Neural crest cell (in vitro differentiated cells): ENCODE data around the gene LLGL2. TPM values are rescaled to one million over a fixed set of nuclear protein-coding genes. Genes with fewer than 3 reads are reported as not detected.

ENCODE experiments used
- DNase-seq: peaks from one replicate; pipeline ENCODE4 v3.0.0; 2021; ENCODE audit warnings: low read depth, mixed read lengths, low spot score
- H3K27ac Mint-ChIP-seq: one replicate; pipeline ENCODE4 v1.8.0; 2021; ENCODE audit warnings: mild to moderate bottlenecking, mixed read lengths; ENCODE audit not compliant: unreplicated experiment
- H3K27me3 Mint-ChIP-seq: 2 replicates; pipeline ENCODE4 v1.8.0; 2021; ENCODE audit warnings: low read depth, mild to moderate bottlenecking, mixed read lengths
- H3K36me3 Mint-ChIP-seq: 2 replicates; pipeline ENCODE4 v1.8.0; 2021; ENCODE audit warnings: low read depth, mild to moderate bottlenecking, mixed read lengths
- H3K4me1 Mint-ChIP-seq: 2 replicates; pipeline ENCODE4 v1.8.0; 2021; ENCODE audit warnings: mixed read lengths
- H3K4me3 Mint-ChIP-seq: one replicate; pipeline ENCODE4 v1.8.0; 2021; ENCODE audit warnings: mild to moderate bottlenecking, mixed read lengths
- H3K9me3 Mint-ChIP-seq: 2 replicates; pipeline ENCODE4 v1.8.0; 2021; ENCODE audit warnings: mixed read lengths
- CTCF ChIP-seq: fragments of 200-600 bp; sonication (generic); conservative IDR thresholded peaks from 2 replicates; pipeline ENCODE4 v1.5.0; 2021; ENCODE audit warnings: antibody characterized with exemption, mild to moderate bottlenecking
- total RNA-seq: library from RNA; stranded (reverse); gene quantifications from 2 replicates; pipeline ENCODE4 v1.2.1, GENCODE V29; 2021

The LLGL2 gene
- total RNA-seq, 1 donor from 2014 or later: 3.4 TPM

DNA sequence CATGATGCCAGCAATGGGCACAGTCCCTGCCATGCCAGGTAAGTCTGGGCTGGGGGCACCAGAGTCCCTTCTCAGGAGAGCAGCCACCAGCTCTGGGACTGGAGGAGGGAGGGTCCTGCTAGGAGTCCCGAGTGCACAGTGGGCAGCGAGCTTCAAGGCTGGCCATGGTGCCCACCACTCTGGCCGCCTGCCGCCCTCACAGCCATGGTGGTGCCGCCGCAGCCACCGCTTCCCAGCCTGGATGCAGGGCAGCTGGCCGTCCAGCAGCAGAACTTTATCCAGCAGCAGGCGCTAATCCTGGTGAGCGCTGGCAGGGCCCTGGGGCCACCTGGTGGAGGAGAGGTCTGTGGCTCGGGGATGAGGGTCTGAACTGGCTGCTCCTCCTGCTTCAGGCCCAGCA, 89.8 kb downstream of the LLGL2 start:
- Mint-ChIP-seq H3K9me3 (no peaks in the 10 kb centered on the region), H3K4me1 (no peaks in the 10 kb centered on the region), H3K27me3 (no peaks in the 10 kb centered on the region), H3K27ac (no peak overlapping the region), H3K36me3 (no peaks in the 10 kb centered on the region), H3K4me3 (no peak overlapping the region)
- TF ChIP-seq CTCF: no peak
- no peak for DNase-seq

DNA sequence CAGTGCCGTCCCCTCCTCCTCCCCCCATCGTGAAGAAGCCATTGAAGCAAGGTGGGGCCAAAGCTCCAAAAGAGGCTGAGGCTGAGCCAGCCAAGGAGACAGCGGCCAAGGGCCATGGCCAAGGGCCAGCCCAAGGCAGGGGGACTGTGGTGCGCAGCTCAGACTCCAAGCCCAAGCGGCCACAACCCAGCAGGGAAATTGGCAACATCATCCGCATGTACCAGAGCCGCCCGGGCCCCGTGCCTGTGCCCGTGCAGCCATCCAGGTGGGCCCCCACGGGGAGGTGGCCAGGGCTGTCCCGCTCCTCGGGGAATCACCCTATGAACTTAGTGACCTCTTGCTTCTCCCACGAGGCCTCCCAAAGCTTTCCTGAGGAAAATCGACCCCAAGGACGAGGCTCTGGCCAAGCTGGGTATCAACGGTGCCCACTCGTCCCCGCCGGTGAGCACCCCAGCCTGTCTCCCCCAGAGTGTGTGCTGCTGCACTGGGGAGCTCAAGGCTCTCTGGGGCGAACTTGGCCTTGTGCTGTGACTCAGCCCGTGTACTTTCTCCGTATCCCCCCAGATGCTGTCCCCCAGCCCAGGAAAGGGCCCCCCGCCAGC, 91.1 kb downstream of the LLGL2 start:
- Mint-ChIP-seq H3K27ac (no peak overlapping the region), H3K9me3 (no peaks in the 10 kb centered on the region), H3K27me3 (no peaks in the 10 kb centered on the region), H3K4me1 (no peaks in the 10 kb centered on the region), H3K4me3 (no peak overlapping the region), H3K36me3 (no peaks in the 10 kb centered on the region)
- DNase-seq: no peak
- no peak for TF ChIP-seq CTCF

- Mint-ChIP-seq H3K27ac (peak overlapping the region; percentile 57), H3K27me3 (no peaks in the 10 kb centered on the region), H3K36me3 (no peaks in the 10 kb centered on the region), H3K4me3 (no peak overlapping the region), H3K4me1 (peaks cover 4% of the 10 kb centered on the region), H3K9me3 (no peaks in the 10 kb centered on the region)
- no peak for DNase-seq
- TF ChIP-seq CTCF: no peak
These were observed 91.7 kb downstream of the LLGL2 start for GRCh38 chr17:75617218-75617617.

- no peak overlapping the region for H3K4me3 Mint-ChIP-seq
- no peaks in the 10 kb centered on the region for H3K9me3 Mint-ChIP-seq
- H3K27me3 Mint-ChIP-seq: peaks cover 2% of the 10 kb centered on the region
- peaks cover 8% of the 10 kb centered on the region for H3K4me1 Mint-ChIP-seq
- peak overlapping the region; percentile 57 for H3K27ac Mint-ChIP-seq
- H3K36me3 Mint-ChIP-seq: no peaks in the 10 kb centered on the region
- no peak for TF ChIP-seq CTCF
- DNase-seq: no peak
These were observed 92.2 kb downstream of the LLGL2 start for GRCh38 chr17:75617675-75618074.

DNA sequence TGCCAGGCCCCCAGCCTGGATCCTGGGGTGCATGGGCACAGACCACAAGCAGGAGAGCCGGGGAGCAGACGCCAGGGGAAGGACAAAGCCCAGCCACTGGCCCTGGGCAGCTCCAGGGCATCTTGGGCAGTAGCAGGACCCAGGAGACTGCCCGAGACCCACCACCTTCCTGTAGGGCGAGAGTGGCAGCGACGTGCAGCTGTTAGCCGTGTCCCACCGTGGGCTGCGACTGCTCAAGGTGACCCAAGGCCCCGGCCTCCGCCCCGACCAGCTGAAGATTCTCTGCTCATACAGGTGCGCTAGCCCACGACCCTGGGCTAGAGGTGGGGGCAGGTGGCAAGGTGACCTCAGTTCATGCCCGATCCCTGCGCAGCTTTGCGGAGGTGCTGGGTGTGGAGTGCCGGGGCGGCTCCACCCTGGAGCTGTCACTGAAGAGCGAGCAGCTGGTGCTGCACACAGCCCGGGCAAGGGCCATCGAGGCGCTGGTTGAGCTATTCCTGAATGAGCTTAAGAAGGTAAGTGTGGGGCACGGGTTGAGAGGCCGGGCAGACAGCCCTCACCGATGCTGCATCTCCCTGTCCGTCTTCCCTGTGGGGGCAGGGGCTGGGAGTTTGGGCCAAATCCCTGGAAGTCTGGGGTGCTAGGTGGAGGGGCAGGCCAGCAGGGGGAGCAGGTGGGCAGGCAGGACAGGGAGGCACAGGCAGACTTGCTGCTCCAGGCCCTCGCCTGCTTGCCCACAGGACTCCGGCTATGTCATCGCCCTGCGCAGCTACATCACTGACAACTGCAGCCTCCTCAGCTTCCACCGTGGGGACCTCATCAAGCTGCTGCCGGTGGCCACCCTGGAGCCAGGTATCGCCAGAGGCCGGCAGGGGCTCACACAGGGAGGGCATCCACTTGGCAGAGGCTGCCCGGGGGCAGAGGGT, 94.3 kb downstream of the LLGL2 start:
- Mint-ChIP-seq H3K9me3 (no peaks in the 10 kb centered on the region), H3K4me3 (no peak overlapping the region), H3K4me1 (peaks cover 9% of the 10 kb centered on the region), H3K36me3 (no peaks in the 10 kb centered on the region), H3K27ac (no peak overlapping the region), H3K27me3 (peaks cover 3% of the 10 kb centered on the region)
- DNase-seq: peak; percentile 70
- TF ChIP-seq CTCF: peak; percentile 64
